ENCODE data around the gene CARNS1.

Gene CARNS1

GRCh38 chr11:67408437-67409200 lies 6.9 kb upstream of the CARNS1 start:
- no peak for TF ChIP-seq CTCF (IDR thresholded peaks at IDR 0.05)

DNA sequence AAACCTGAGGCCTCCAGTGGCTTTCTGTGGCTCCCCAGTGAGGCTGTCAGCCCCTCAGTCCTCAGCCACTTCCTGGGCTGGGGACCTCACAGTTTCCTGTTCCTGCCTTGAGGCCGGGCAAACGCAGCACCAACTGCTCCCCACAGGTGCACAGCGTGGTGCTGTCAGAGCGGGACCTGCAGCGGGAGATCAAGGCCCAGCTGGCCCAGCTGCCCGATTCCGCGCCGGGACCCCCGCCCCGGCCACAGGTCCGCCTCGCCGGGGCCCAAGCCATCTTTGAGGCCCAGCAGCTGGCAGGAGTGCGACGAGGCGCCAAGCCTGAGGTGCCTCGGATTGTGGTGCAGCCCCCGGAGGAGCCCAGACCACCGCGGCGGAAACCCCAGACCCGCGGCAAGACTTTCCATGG lies 6.2 kb upstream of the CARNS1 start:
- no peak for TF ChIP-seq CTCF (IDR thresholded peaks at IDR 0.05)

- no peak for TF ChIP-seq CTCF (IDR thresholded peaks at IDR 0.05)
These were observed 5.6 kb upstream of the CARNS1 start for GRCh38 chr11:67409781-67410368.

- TF ChIP-seq CTCF (IDR thresholded peaks at IDR 0.05) = no peak
These were observed 5.1 kb upstream of the CARNS1 start for GRCh38 chr11:67410369-67410831.

DNA sequence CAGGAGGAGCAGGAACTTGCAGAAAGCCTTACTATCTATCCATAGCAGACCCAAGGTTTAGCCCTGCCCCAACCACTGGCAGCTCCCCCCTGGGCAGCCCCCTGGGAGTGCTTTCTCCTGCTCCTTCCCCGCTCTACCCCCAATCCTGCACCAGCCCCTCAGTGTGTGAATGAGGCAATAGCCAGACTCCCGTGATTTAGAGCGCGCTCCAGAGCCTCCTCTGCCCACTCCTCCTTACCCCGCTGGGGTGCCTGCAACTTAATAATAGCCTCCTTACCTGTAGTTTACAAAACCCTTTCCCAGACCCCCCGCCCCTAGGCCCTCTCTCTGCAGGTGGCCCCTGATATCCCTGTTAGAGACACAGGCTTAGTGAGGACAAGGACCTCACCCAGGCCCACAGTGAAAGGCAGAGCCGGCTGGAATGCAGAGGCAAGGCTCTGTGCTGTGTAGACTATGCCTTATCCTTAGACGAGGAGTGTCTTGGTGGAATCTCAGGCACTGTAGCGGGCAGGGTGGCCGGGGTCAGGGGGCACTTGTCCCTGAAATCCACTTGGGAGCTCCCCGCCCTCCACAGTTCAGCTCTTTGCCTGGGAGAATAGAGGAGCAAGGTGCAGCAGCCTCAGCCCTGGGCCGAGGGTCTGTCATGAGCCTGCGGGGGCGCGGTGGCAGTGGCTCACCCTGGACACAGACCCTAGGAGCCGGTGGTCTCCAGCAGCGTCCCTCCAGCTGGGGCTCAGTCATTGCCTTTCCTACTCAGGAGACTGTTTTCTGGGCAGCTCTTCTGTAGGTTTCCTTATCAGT lies 4.3 kb upstream of the CARNS1 start:
- no peak for TF ChIP-seq CTCF (IDR thresholded peaks at IDR 0.05)

- TF ChIP-seq CTCF (IDR thresholded peaks at IDR 0.05) = no peak
These were observed 3.7 kb upstream of the CARNS1 start for GRCh38 chr11:67411785-67412152.

- no peak for TF ChIP-seq CTCF (IDR thresholded peaks at IDR 0.05)
These were observed 2.8 kb upstream of the CARNS1 start for GRCh38 chr11:67412495-67413179.
